Neuron (in vitro differentiated cells): ENCODE results near the gene NME4.
"Not testable (repeated sequence)": the region's sequence is repeated elsewhere in the genome, so short reads cannot be mapped to it uniquely, and the experiment has no call there.

Source experiments
- H2AFZ ChIP-seq: one replicate; pipeline ENCODE4 v1.6.1; 2013; ENCODE audit warnings: low read depth, mild to moderate bottlenecking, inconsistent platforms, low read length, moderate library complexity
- H3K27me3 ChIP-seq: one replicate; pipeline ENCODE4 v1.6.1; 2013; ENCODE audit warnings: low read length; ENCODE audit not compliant: insufficient read depth
- H3K36me3 ChIP-seq: one replicate; pipeline ENCODE4 v1.6.1; 2013; ENCODE audit warnings: low read length; ENCODE audit not compliant: insufficient read depth
- H3K4me1 ChIP-seq: one replicate; pipeline ENCODE4 v1.6.1; 2013; ENCODE audit warnings: low read length; ENCODE audit not compliant: insufficient read depth
- H3K4me3 ChIP-seq: 2 replicates; pipeline ENCODE4 v1.5.1; 2013; ENCODE audit warnings: mild to moderate bottlenecking, low read length, moderate library complexity
- H3K9me3 ChIP-seq: one replicate; pipeline ENCODE4 v1.6.1; 2013; ENCODE audit warnings: low read length

The NME4 gene

GRCh38 chr16:359067-359763 is 37.8 kb upstream of the NME4 start:
- Histone ChIP-seq H3K4me1 (peaks cover 6% of the 10 kb centered on the region), H3K27me3 (no peaks in the 10 kb centered on the region), H2AFZ (no peak overlapping the region), H3K9me3 (no peaks in the 10 kb centered on the region), H3K36me3 (no peaks in the 10 kb centered on the region), H3K4me3 (no peak overlapping the region)

GRCh38 chr16:359871-360697 is 36.9 kb upstream of the NME4 start:
- Histone ChIP-seq H3K9me3 (no peaks in the 10 kb centered on the region), H3K4me1 (peaks cover 6% of the 10 kb centered on the region), H3K36me3 (no peaks in the 10 kb centered on the region), H2AFZ (no peak overlapping the region), H3K27me3 (no peaks in the 10 kb centered on the region), H3K4me3 (no peak overlapping the region)

- peaks cover 6% of the 10 kb centered on the region for H3K4me1 ChIP-seq
- no peak overlapping the region for H2AFZ ChIP-seq
- H3K27me3 ChIP-seq: no peaks in the 10 kb centered on the region
- no peaks in the 10 kb centered on the region for H3K9me3 ChIP-seq
- H3K36me3 ChIP-seq: no peaks in the 10 kb centered on the region
- no peak overlapping the region for H3K4me3 ChIP-seq
These were observed 36.2 kb upstream of the NME4 start for GRCh38 chr16:360698-361336.

GRCh38 chr16:361341-361871 is 35.6 kb upstream of the NME4 start:
- no peak overlapping the region for H2AFZ ChIP-seq
- H3K9me3 ChIP-seq: no peaks in the 10 kb centered on the region
- no peaks in the 10 kb centered on the region for H3K36me3 ChIP-seq
- H3K4me1 ChIP-seq: peaks cover 6% of the 10 kb centered on the region
- no peak overlapping the region for H3K4me3 ChIP-seq
- no peaks in the 10 kb centered on the region for H3K27me3 ChIP-seq

GRCh38 chr16:361872-362701 is 34.9 kb upstream of the NME4 start:
- Histone ChIP-seq H3K9me3 (no peaks in the 10 kb centered on the region), H3K4me1 (peaks cover 6% of the 10 kb centered on the region), H2AFZ (no peak overlapping the region), H3K4me3 (no peak overlapping the region), H3K27me3 (no peaks in the 10 kb centered on the region), H3K36me3 (peaks cover 7% of the 10 kb centered on the region)

GRCh38 chr16:362702-362999 is 34.3 kb upstream of the NME4 start:
- not testable (repeated sequence) for H3K4me3 ChIP-seq, H3K27me3 ChIP-seq, H2AFZ ChIP-seq, H3K9me3 ChIP-seq, H3K4me1 ChIP-seq
- H3K36me3 ChIP-seq: peaks cover 12% of the 10 kb centered on the region

- Histone ChIP-seq H3K9me3 (no peaks in the 10 kb centered on the region), H3K4me3 (no peak overlapping the region), H3K27me3 (no peaks in the 10 kb centered on the region), H3K4me1 (peaks cover 6% of the 10 kb centered on the region), H2AFZ (no peak overlapping the region), H3K36me3 (peaks cover 18% of the 10 kb centered on the region)
These were observed 33.8 kb upstream of the NME4 start for GRCh38 chr16:363110-363765.

- Histone ChIP-seq H3K9me3 (no peaks in the 10 kb centered on the region), H3K4me3 (no peak overlapping the region), H3K27me3 (no peaks in the 10 kb centered on the region), H3K4me1 (peaks cover 6% of the 10 kb centered on the region), H2AFZ (no peak overlapping the region), H3K36me3 (peaks cover 22% of the 10 kb centered on the region)
These were observed 33.1 kb upstream of the NME4 start for GRCh38 chr16:363766-364490.

GRCh38 chr16:364595-365491 is 32.2 kb upstream of the NME4 start:
- peaks cover 22% of the 10 kb centered on the region for H3K36me3 ChIP-seq
- no peak overlapping the region for H2AFZ ChIP-seq
- no peaks in the 10 kb centered on the region for H3K9me3 ChIP-seq
- H3K27me3 ChIP-seq: no peaks in the 10 kb centered on the region
- no peak overlapping the region for H3K4me3 ChIP-seq
- H3K4me1 ChIP-seq: peaks cover 6% of the 10 kb centered on the region

GRCh38 chr16:366476-366875 is 30.5 kb upstream of the NME4 start:
- peaks cover 14% of the 10 kb centered on the region for H3K4me1 ChIP-seq
- H3K36me3 ChIP-seq: peaks cover 22% of the 10 kb centered on the region
- no peak overlapping the region for H3K4me3 ChIP-seq
- H2AFZ ChIP-seq: no peak overlapping the region
- no peaks in the 10 kb centered on the region for H3K27me3 ChIP-seq
- H3K9me3 ChIP-seq: no peaks in the 10 kb centered on the region

- Histone ChIP-seq H2AFZ (no peak overlapping the region), H3K4me3 (no peak overlapping the region), H3K27me3 (no peaks in the 10 kb centered on the region), H3K9me3 (no peaks in the 10 kb centered on the region), H3K36me3 (peaks cover 22% of the 10 kb centered on the region), H3K4me1 (peaks cover 14% of the 10 kb centered on the region)
These were observed 29.6 kb upstream of the NME4 start for GRCh38 chr16:367333-367903.
